ENCODE measurements around the gene SERINC5.

DNA sequence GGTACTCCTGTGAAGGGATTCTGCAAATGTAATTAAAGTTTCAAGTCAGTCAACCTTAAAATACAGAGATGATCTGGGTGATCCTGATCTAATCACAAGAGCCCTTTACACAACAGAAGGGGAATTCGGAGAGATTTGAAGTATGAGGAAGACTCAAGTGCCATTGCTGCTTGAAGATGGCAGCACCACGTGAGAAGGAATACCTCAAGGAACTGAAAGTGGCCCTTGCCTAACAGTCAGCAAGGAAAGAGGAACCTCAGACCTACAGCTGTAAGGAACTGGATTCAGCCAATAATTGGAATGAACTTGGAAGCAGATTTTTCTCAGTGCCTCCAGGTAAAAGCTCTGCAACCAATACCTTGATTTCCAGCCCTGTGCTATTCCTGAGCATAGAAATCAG is 133.3 kb downstream of the SERINC5 start:
- TF ChIP-seq FOXM1 (IDR thresholded peaks at IDR 0.05; ENCODE audit: borderline replicate concordance) (no peak), FOXK2 (IDR thresholded peaks at IDR 0.05) (no peak), FOXA1 (IDR thresholded peaks at IDR 0.05) (no peak), ELF4 (IDR thresholded peaks at IDR 0.05) (no peak)

Data from HEK293T (cell line).